Stimulated activated CD4-positive, alpha-beta T cell treated with anti-CD3 and anti-CD28 coated beads, TNF-alpha, amount 100 ng/mL, for 48 hours (primary cell): ENCODE measurements around the gene NUDT4.
"Not testable (repeated sequence)": the region's sequence is repeated elsewhere in the genome, so short reads cannot be mapped to it uniquely, and the experiment has no call there.

Source experiments
- DNase-seq, 3 donors: peaks; one replicate each; pipeline ENCODE4 v3.0.0-alpha.2; 2020; ENCODE audit warnings: low read depth in 3 of 3

The NUDT4 gene

DNA sequence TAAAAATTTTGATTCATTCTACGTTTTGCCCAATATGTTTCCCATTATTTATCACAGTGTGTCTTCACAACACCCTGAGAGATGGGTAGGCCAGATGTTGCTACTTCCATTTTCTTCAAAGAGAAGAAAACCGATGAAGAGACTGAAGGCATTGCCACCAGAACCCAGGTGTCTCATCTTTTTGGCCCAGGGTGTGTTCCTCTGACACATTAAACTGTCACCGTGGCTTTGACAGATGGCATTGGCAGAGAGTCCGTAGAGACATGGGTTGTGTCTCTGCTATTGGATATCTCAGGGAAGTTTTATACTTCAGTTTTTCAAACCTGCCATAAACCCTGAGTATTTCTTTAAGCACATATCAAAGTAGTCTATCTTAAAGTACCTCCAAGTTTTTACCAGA, 11.3 kb upstream of the NUDT4 start:
- DNase-seq = no peak

DNA sequence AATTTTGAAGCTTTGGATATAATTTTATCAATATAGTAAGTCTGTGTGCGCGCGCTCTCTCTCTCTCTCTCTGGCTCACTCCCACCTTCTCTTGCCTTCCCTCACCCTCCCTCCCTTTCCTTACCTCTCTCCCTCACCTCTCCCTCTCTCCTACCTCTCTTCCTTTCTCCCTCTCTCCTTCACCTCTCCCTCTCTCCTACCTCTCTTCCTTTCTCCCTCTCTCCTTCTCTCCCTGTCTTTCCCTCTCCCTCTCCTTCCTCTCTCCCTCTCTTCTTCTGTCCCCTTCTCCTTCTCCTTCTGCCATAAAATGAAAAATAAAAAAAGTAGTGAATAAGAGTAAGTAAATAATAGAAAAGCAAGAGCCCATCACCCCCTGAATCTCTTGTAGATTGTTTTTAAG, 9.0 kb upstream of the NUDT4 start:
- DNase-seq = no peak

DNA sequence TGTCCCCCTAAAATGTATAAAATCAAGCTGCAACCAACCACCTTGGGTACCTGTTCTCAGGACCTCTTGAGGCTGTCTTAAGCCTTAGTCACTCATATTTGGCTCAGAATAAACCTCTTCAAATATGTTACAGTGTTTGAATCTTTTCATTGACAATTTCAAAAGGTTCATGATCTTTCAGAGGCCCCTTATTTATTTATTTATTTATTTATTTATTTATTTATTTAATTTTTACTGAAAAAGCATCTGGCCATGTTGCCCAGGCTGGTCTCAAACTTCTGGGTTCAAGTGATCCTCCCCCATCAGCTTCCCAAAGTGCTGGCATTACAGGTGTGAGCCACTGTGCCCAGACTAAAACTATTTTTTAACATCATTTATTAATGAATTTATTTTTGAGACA, 8.2 kb upstream of the NUDT4 start:
- no peak for DNase-seq

DNA sequence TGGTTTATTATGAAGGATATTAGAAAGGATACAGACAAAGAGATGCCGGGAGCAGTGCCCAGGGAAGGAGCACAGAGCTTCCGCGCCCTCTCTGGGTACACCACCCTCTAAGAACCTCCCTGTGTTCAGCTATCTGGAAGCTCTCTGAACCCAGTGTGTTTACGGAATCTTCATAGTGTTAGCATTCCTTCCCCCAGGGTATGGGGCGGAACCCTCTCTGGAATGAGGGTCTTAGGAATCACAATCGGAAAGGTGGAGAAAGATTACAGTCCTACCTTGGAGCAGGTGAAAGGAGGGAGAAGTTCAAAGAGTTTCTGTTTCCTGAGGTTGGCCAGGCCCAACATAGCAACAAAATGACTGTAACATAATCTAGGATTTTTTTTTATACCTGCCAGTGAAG, 6.8 kb upstream of the NUDT4 start:
- no peak for DNase-seq

DNA sequence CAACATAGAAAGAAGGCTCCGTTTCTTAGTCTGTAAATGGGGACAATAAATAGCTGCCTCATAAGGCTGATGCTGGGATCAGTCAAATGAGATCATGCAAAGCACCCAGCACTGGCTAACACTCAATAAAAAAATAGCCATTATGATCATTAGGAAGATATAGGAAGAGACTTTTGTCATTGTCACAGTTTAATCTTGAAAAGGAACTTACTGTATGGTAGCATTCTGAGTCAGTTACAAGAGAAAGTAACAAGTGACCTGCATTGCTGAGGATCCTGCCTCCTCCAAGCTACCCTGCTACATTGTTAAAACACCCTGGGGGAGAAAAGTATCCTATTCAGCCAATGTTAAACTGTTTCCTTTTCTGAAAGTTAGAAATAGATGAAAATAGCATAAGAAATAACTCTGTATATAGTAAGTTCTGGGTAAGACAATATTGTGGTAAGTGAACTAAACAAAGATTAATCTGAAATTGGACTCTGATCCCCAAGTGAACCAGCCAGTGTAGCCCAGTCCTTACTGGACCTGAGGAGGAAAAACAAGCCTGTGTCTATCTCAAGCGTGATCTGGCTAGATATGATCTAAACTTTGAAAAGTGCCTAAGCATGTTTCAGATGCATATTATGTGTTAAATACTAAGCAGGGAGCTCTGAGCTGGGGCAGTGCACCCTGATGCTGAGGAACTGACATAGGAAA, 3.6 kb upstream of the NUDT4 start:
- DNase-seq = no peak

DNA sequence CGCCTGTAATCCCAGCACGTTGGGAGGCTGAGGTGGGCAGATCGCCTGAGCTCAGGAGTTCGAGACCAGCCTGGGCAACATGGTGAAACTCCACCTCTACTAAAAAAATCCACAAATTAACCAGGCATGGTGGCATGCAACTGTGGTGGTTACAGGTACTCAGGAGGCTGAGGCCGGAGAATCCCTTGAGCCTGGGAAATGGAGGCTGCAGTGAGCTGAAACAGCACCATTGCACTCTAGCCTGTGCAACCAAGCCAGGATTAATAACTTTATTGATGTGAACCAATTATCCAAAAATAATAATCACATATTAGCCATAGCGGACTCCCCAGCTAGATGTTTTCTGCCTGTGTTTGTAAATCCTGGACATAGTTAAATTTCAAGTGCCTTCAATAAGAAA, 1.8 kb upstream of the NUDT4 start:
- no peak for DNase-seq

DNA sequence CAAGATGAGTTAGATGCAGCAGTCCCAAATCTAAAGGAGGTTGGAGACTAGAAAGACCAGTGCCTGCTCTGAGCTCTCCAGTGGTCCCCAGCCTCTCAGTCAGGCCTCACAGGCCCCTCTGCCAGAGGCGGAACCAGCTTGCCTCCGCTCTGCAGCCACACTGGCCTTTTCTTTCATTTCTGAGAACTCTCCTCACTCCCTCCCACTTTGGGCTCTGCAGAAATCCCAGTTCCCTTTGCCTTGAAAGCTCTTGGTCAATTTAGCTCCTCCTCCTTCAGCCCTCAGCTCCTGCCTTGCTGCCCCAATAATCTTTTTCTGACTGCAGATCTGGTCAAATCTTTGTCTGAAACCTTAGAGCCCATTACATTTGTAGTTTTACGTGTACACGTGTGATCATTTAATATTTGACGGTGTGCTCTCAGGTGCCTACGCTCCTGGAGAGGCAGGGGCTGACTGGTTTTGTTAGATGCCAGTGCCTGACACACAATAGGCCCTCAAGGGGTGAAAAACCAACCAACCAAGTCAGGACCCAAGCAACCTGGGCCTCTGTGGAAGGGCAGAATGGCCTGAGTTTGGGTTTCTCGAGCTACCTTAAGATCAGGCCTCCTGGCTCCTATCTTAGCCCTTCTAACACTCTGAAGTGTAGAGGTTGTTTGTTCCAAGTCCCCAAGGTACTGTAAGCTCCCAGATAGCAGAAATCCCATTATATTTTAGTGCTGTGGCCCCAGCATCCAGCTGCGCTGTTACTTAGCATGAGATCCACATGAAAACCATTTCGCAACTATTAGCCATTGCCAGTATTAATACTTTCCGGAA, 1.1 kb upstream of the NUDT4 start:
- DNase-seq = no peak

DNA sequence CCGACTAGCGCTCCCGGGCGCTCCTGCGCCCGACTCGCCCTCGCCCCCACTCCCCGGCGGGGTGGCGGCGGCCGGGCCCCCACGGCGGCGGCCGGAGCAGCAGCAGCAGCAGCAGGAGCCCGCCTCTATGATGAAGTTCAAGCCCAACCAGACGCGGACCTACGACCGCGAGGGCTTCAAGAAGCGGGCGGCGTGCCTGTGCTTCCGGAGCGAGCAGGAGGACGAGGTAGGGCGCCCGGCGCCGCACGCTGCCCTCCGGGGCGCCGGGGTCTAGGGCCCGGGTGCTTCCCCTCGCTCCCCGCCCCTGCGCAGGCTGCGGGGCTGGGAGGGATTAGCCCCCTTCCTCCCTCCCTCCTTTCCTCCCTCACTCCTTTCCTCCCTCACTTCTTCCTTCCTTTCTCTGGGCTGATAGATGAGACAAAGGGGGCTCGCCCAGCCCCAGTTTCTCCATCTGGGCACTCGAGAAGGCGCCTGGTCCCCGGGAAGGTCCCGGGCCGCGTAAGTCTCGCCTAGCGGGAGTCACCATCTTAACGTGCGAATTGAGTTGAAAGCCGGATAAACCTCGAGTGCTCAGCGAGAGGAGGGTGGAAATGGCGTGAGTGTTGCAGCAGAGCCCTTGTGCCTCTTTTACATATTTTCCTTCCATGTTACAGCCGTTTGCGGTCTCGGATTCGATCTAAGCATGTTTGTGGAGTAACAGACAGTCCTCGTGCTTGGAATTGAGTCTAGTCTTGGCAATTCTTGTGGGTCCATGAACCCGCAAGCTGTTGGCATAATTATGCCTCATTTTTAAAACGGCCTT, 672 bp downstream of the NUDT4 start:
- DNase-seq = peak; percentile 36 to 50 (median 47)

DNA sequence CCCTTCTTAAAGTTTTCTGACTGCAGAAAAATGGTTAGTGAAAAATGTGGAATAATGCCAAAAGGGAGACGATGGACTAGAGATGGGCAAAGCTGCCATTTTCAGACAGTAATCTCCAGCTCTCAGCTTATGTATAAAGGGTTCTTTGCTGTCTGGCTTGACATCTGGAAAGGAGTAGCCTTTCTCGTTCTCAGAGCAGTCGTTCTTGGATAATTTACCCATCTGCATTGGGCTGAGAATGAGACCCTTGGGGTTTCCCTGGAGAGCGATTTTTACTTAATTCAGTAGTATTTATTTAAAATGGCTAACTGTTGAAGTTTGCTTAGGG, 1.2 kb downstream of the NUDT4 start:
- no peak for DNase-seq

DNA sequence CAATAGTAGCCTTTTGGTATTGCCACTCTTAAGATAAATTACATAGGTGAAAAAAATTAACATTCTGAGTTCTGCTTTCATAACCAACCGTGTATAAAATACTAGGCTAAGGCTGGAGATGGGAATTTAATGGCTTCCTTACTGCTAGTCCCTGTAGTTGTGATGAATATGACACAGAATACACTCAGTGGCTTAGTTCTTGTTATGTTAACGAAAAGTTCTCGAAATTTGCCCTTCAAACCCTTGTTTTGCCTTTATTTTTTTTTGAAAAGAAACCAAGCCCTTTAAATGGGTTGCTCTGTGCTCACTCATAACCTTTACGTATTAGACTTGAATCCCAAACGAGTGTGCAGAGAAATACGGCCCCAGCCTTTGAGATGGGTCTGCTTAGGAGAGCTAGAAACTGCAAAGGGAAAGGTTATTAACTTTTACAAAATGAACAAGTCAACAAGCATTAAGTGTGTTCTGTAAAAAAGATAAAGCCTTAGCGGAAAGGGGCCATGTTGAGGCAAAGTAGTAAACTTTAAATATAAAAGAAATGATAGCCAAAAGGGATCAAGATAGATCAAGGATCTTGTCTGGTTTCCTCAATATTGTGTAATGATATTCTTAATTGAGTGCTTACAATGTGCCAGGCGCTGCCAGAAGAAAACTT, 1.7 kb downstream of the NUDT4 start:
- DNase-seq = no peak

DNA sequence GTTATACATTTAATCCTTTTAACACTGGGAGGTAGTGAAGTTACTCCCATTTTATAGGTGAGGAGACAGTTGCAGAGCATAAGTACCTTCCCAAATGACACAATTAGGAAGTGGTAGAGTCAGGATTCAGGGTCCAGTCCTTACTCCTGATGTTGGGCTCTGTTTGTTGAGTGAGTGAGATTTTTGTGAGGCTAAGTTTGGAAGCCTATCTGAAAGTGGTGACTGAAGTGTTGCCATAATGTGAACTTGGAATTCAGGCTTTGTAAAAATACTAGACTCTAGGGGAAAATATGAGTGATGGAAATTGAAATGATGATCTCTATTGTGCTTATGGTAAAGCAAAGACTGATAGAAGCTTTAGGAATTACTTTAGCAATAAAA, 2.2 kb downstream of the NUDT4 start:
- no peak for DNase-seq

DNA sequence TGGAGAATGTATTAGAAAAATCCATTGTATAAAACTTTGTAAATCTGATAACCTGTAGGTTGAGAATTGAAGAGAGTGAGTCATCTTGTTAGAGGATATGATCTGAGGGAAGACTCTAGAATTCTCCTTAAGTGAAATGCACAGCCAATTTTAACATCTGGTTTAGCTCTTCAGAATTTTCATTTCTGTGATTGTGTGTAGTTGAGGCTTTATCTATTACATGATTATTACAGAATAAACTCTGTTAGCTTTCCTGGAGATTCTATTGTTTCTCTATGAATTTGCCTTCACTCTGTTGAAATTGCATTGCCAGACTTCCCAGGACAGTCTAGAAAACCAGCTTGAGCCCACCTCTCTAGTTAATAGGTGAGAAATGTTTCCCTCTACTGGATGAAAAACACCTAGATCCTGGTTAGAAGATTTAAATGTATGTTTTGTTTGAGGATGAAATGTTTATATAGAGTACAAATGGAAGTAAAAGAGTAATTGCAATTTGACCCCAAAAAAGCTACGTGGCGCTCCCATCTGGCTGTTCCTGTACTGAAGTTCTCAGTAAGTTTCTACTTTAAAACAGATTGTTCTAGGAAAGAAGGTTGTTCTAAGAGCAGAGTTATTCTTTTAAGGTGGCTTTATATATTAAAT, 2.9 kb downstream of the NUDT4 start:
- DNase-seq = no peak

DNA sequence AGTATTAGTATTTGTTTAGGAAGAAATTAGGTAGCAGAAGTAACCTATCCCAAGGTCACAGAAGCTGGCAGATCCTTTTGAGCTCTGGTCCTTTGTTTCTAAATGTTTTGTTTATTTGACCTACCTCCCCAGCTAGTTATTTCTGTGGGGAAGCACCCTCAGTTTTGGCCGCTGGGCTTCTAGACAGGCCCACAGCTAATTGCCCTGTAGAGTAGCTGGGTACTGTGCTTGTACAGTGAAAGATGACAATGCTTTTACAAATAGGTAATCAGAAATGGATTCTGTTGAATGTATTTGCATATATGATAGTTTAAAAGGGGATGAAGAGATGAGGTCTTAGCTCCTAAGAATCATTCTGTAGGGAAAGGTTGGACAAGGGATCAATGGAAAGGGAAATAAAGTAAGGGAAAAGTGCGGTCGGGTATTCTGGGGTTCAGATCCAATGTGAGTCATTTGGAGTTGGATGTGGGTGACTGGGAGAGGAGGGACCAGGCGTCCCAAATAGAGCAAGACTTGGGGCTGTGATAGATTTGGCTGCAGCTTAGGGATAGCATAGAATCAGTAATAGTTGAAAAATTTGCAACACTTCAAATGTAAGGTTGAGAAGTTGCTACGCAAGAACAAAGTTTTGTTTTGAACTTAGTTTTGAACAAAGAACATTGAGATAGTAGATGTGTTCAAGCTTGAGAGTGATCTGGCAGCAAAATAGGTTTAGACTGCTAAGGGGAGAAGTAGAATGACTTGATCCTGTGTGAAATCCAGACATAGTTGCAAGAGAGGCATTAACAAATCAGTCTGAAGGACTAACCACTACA, 3.6 kb downstream of the NUDT4 start:
- no peak for DNase-seq

DNA sequence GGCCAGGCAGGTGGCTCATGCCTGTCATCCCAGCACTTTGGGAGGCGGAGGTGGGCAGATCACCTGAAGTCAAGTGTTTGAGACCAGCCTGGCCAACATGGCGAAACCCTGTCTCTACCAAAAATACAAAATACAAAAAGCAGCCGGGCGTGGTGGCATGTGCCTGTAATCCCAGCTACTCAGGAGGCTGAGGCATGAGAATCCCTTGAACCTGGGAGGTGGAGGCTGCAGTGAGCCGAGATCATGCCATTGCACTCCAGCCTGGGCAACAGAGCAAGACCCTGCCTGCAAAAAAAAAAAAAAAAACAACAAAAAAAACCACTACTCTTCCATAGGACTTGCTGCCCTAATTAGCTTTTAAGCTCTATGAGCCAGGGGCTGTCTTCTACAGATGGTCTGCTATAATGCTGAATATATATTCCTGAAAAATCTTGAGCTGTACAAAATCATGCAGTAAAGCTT, 4.3 kb downstream of the NUDT4 start:
- DNase-seq = not testable (repeated sequence)

DNA sequence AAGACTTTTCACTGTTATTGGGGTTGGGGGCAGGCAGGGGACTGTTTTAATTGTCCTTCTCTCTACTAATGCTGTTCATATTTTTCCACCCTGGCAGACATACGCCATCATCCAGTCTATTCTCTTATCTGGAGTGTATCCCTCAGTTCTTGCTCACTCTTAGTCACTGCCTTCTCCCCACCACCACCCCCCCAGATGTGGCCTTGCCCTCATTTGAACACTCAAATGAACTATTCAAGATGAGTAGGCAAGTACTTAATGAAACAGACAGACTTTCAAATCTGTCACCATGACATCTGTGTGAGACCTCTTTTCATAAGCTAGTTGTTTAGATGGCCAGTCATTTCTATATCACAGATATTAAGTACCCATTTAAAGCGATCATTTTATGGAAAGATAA, 10.1 kb downstream of the NUDT4 start:
- DNase-seq = peak; percentile 44 to 69 (median 55)

DNA sequence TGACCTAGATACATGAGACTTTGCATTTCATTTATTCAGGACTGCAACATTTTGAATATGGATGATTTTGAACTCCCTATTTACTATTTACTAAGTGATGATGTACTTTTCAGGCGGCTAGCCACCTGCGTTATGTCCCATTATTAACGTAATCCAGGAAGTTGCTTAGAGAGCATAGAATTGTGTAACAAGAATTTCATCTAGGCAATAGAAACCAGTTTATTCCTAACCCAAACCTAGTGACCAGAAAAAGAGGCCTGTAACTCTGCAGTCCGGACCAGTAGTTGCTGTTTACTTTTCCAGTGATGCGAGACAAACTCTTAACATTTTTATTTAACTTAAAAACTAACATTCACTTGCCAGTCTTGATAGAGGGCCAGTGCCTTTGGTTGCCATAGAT, 12.3 kb downstream of the NUDT4 start:
- DNase-seq = no peak

DNA sequence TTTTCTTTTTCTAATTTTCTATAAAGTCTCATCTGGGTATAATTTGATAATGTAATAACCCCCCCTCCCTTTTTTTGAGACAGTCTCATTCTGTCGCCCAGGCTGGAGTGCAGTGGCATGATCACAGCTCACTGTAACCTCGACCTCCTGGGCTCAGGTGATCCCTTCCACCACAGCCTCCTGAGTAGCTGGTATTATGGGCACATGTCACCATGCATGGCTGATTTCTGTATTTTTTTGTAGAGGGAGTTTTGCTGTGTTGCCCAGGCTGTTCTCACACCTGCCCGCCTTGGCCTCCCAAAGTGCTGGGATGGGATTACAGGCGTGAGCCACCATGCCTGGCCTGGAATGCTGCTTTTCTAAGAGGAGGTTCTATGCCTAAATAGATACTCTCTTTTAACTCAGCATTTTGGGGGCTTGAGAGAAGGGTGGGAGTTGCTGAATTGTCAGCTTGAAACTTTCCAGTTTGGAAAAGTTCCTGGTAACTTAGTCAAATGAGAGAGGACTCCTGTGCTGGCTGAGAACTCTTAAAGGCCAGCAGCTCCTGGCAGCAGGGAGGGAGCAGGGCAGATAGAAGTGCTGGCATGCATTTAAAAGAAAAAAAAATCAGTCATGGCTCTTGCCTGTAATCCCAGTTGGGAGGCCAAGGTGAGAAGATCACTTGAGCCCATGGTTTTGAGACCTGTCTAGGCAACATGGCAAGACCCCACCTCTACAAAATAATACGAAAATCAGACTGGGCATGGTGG, 13.0 kb downstream of the NUDT4 start:
- DNase-seq = no peak

DNA sequence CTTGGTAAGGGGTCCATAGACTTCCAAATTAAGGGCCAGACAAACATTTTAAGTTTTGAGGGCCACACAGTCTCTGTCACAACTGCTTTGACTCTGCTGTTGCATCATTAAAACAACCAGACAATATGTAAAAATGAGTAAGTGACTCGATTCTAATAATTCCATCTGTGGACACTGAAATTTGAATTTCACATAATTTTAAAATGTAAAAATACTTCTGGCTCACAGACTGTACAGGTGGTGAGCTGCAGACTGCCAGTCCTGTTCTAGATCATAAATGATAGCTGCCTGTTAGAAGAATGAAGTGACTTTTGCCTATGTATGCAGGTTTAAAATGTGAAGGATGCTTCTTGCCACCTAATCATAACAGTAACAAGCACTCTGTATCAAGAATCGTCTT, 15.7 kb downstream of the NUDT4 start:
- DNase-seq = no peak

DNA sequence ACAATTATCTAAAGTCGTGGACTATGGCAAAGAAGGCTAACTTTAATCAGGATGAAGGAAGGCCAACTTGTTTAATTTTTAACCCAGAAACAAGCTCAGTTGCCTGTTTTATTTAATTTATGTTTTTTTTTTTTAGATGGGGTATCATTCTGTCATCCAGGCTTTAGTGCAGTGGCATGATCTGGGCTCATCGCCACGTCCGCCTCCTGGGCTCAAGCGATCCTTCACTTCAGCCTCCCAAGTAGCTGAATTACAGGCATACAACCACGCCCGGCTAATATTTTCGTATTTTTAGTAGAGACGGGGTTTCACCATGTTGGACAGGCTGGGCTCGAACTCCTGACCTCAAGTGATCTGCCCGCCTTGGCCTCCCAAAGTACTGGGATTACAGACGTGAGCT, 19.7 kb downstream of the NUDT4 start:
- no peak for DNase-seq
